Endodermal cell (in vitro differentiated cells): ENCODE data around the gene FYTTD1. TPM values are rescaled to one million over a fixed set of nuclear protein-coding genes. Genes with fewer than 3 reads are reported as not detected.

Experiments used
- DNase-seq: peaks from one replicate; pipeline ENCODE4 v3.0.0-alpha.2; 2017
- H3K27ac ChIP-seq: 2 replicates; pipeline ENCODE4 v1.5.1; 2013; ENCODE audit warnings: mild to moderate bottlenecking, low read depth, low read length, moderate library complexity
- H3K27me3 ChIP-seq: 2 replicates; pipeline ENCODE4 v1.6.1; 2013; ENCODE audit warnings: mild to moderate bottlenecking, low read length, moderate library complexity; ENCODE audit not compliant: insufficient read depth, control insufficient read depth, poor library complexity, severe bottlenecking
- H3K36me3 ChIP-seq: 2 replicates; pipeline ENCODE4 v1.7.0; 2013; ENCODE audit warnings: mild to moderate bottlenecking, low read length, moderate library complexity; ENCODE audit not compliant: control insufficient read depth, insufficient read depth
- H3K4me1 ChIP-seq: one replicate; pipeline ENCODE4 v1.7.0; 2013; ENCODE audit warnings: low read length; ENCODE audit not compliant: control insufficient read depth, insufficient read depth
- H3K4me3 ChIP-seq: 2 replicates; pipeline ENCODE4 v1.5.1; 2013; ENCODE audit warnings: mild to moderate bottlenecking, low read length, moderate library complexity
- H3K9ac ChIP-seq: 2 replicates; pipeline ENCODE4 v1.6.1; 2013; ENCODE audit warnings: mild to moderate bottlenecking, low read length, moderate library complexity; ENCODE audit not compliant: poor library complexity, severe bottlenecking; ENCODE audit errors: extremely low read depth
- H3K9me3 ChIP-seq: 2 replicates; pipeline ENCODE4 v1.6.1; 2013; ENCODE audit warnings: mild to moderate bottlenecking, low read length, moderate library complexity; ENCODE audit not compliant: control insufficient read depth
- H3K27ac Mint-ChIP-seq: 2 replicates; pipeline ENCODE4 v1.8.0; 2020; ENCODE audit warnings: mixed read lengths
- H3K27me3 Mint-ChIP-seq: 2 replicates; pipeline ENCODE4 v1.8.0; 2021; ENCODE audit warnings: mild to moderate bottlenecking, mixed read lengths; ENCODE audit not compliant: insufficient read depth
- H3K36me3 Mint-ChIP-seq: 2 replicates; pipeline ENCODE4 v1.8.0; 2020; ENCODE audit warnings: low read depth, mixed read lengths
- H3K4me1 Mint-ChIP-seq: 2 replicates; pipeline ENCODE4 v1.8.0; 2020; ENCODE audit warnings: mixed read lengths
- H3K4me3 Mint-ChIP-seq: 2 replicates; pipeline ENCODE4 v1.8.0; 2020; ENCODE audit warnings: mild to moderate bottlenecking, moderate library complexity, mixed read lengths
- H3K9me3 Mint-ChIP-seq: 2 replicates; pipeline ENCODE4 v1.8.0; 2020; ENCODE audit warnings: mild to moderate bottlenecking, mixed read lengths
- CTCF ChIP-seq: fragments of 200-600 bp; sonication (generic); conservative IDR thresholded peaks from 2 replicates; pipeline ENCODE4 v1.5.0; 2021; ENCODE audit warnings: antibody characterized with exemption, mild to moderate bottlenecking
- WGBS, 2 experiments: methylation state at CpG; one replicate each; pipeline versions ENCODE4 v1.1.5 to v1.1.7; 2013; ENCODE audit warnings: missing lambda C conversion rate in 2 of 2, mixed read lengths in 1 of 2; ENCODE audit not compliant: insufficient coverage in 1 of 2, insufficient read length in 1 of 2; 5-methylcytosine and 5-hydroxymethylcytosine counted together
- total RNA-seq, 2 donors: library from RNA; stranded (reverse); fragmentation: NEBNext Ultra II Directional in 1 of 2; extraction: Animal tissue kit (Norgen Biotek cat#: 25700) in 1 of 2; gene quantifications; 2 replicates in 1 of 2; 3 replicates in 1 of 2; pipeline ENCODE4 v1.2.1, GENCODE V29; 2021

FYTTD1 gene
- total RNA-seq, 2 donors from 2014 or later, result 39.0 to 41.5 TPM

GRCh38 chr3:197798863-197799262 is 49.2 kb downstream of the FYTTD1 start:
- no peaks in the 10 kb centered on the region for H3K27me3 ChIP-seq
- H3K4me3 Mint-ChIP-seq, result no peak overlapping the region
- no peaks in the 10 kb centered on the region for H3K9me3 Mint-ChIP-seq
- H3K4me1 ChIP-seq, result no peaks in the 10 kb centered on the region
- no peak overlapping the region for H3K27ac Mint-ChIP-seq
- 80 to 96% methylated on average over 1 to 3 of the region's 3 CpGs for WGBS, 2 experiments
- peaks cover 5% of the 10 kb centered on the region for H3K36me3 Mint-ChIP-seq
- H3K36me3 ChIP-seq, result peaks cover 4% of the 10 kb centered on the region
- H3K9me3 ChIP-seq, result no peaks in the 10 kb centered on the region
- no peak overlapping the region for H3K4me3 ChIP-seq
- H3K27me3 Mint-ChIP-seq, result no peaks in the 10 kb centered on the region
- TF ChIP-seq CTCF, result no peak
- no peak overlapping the region for H3K27ac ChIP-seq
- H3K4me1 Mint-ChIP-seq, result peaks cover 4% of the 10 kb centered on the region
- H3K9ac ChIP-seq, result no peak overlapping the region
- no peak for DNase-seq

GRCh38 chr3:197800379-197800778 is 50.7 kb downstream of the FYTTD1 start:
- DNase-seq, result no peak
- H3K36me3 ChIP-seq, result peaks cover 8% of the 10 kb centered on the region
- Mint-ChIP-seq H3K9me3 (no peaks in the 10 kb centered on the region), H3K27ac (no peak overlapping the region), H3K4me1 (no peaks in the 10 kb centered on the region), H3K27me3 (no peaks in the 10 kb centered on the region), H3K4me3 (no peak overlapping the region), H3K36me3 (peaks cover 12% of the 10 kb centered on the region)
- H3K27ac ChIP-seq, result no peak overlapping the region
- 81 to 91% methylated on average over 2 to 3 of the region's 3 CpGs for WGBS, 2 experiments
- H3K9me3 ChIP-seq, result no peaks in the 10 kb centered on the region
- H3K4me3 ChIP-seq, result no peak overlapping the region
- no peaks in the 10 kb centered on the region for H3K27me3 ChIP-seq
- no peak for TF ChIP-seq CTCF
- no peak overlapping the region for H3K9ac ChIP-seq
- H3K4me1 ChIP-seq, result no peaks in the 10 kb centered on the region

DNA sequence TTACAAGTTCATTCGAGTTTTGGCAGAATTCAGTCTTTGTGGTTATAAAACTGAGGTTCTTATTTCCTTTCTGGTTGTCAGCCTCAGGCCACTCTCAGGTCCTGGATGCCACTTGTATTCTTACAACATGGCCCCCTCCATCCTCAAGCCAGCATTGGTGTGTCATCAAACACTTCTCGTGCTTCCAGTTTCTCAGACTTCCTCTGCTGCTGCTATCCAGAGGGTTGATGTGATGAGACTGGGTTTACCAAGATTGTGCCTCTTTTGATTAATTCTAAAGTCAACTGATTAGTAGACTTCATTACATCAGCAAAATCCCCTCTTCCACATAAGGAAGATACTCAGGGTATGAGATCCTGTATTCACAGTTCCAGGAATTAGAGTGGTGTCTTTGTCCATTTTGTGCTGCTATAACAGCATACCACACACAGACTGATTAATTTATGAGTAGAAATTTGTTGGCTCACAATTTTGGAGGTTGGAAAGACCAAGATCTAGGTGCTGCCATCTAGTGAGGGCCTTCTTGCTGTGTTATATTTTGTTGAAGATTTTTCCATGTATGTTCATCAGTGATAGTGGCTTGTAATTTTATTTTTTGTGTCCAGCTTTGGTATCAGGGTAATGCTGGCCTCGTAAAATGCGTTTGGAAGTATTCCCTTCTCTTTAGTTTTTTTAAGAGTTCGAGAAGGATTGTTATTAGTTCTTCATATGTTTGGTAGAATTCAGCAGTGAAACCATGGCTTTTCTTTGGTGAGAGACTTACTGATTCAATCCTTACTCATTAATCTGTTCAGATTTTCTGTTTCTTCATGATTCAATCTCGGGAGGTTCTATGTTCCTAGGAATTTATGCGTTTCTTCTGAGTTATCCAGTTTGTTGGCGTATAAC is 52.5 kb downstream of the FYTTD1 start:
- H3K9ac ChIP-seq, result no peak overlapping the region
- no peaks in the 10 kb centered on the region for H3K9me3 ChIP-seq
- no peak overlapping the region for H3K4me3 Mint-ChIP-seq
- H3K4me1 Mint-ChIP-seq, result no peaks in the 10 kb centered on the region
- no peaks in the 10 kb centered on the region for H3K27me3 ChIP-seq
- no peak for DNase-seq
- H3K9me3 Mint-ChIP-seq, result no peaks in the 10 kb centered on the region
- 75 to 87% methylated on average over 3 to 8 of the region's 8 CpGs for WGBS, 2 experiments
- peaks cover 8% of the 10 kb centered on the region for H3K36me3 ChIP-seq
- no peaks in the 10 kb centered on the region for H3K4me1 ChIP-seq
- peak; percentile 40 for TF ChIP-seq CTCF
- no peaks in the 10 kb centered on the region for H3K27me3 Mint-ChIP-seq
- H3K36me3 Mint-ChIP-seq, result peaks cover 19% of the 10 kb centered on the region
- H3K27ac Mint-ChIP-seq, result no peak overlapping the region
- no peak overlapping the region for H3K27ac ChIP-seq
- no peak overlapping the region for H3K4me3 ChIP-seq
